K562 (cell line): ENCODE measurements around the gene SLC35E3. TPM values are rescaled to one million over a fixed set of nuclear protein-coding genes. Genes with fewer than 3 reads are reported as not detected.

Source experiments
- ATF1 ChIP-seq, 2 experiments: fragments of 450-650 bp in 1 of 2; IDR thresholded peaks; 2 replicates each; pipeline ENCODE4 v1.6.1; 2016; ENCODE audit warnings: missing compliant biosample characterization in 1 of 2, missing genetic modification characterization in 1 of 2
- BRCA1 ChIP-seq, 2 experiments: fragments of 450-650 bp in 1 of 2; sonication (generic) in 1 of 2; formaldehyde crosslinking in 1 of 2; IDR thresholded peaks; 2 replicates each; pipeline versions ENCODE4 v1.5.0 to v1.6.1; 2017 to 2020; ENCODE audit warnings: mild to moderate bottlenecking in 1 of 2, missing genetic modification reagents in 1 of 2
- DLX4 ChIP-seq: fragments of 250-450 bp; sonication (Bioruptor Pico); IDR thresholded peaks from 2 replicates; pipeline ENCODE4 v1.6.1; 2021; ENCODE audit warnings: mild to moderate bottlenecking
- DNMT1 ChIP-seq: fragments of 450-650 bp; IDR thresholded peaks from 2 replicates; pipeline ENCODE4 v1.6.1; 2016; ENCODE audit warnings: antibody characterized with exemption, mild to moderate bottlenecking
- ESRRB ChIP-seq: fragments of 250-450 bp; sonication (Bioruptor Pico); IDR thresholded peaks from 2 replicates; pipeline ENCODE4 v1.5.0; 2020; ENCODE audit warnings: mild to moderate bottlenecking, moderate library complexity, borderline replicate concordance
- GTF3C2 ChIP-seq: IDR thresholded peaks from 3 replicates; pipeline ENCODE4 v1.6.1; 2011; ENCODE audit warnings: borderline replicate concordance, mild to moderate bottlenecking, moderate library complexity; ENCODE audit not compliant: insufficient read length; ENCODE audit errors: extremely low read depth
- MCM3 ChIP-seq: fragments of 450-650 bp; IDR thresholded peaks from 2 replicates; pipeline ENCODE4 v1.6.1; 2016
- MXI1 ChIP-seq: IDR thresholded peaks from 2 replicates; pipeline ENCODE4 v1.6.1; 2011; ENCODE audit warnings: low read depth, mild to moderate bottlenecking, improper control_type of control experiment, low read length
- PKNOX1 ChIP-seq: fragments of 450-650 bp; IDR thresholded peaks from 2 replicates; pipeline ENCODE4 v1.6.1; 2016
- PRMT5 ChIP-seq: sonication (generic); formaldehyde crosslinking; IDR thresholded peaks from 2 replicates; pipeline ENCODE4 v1.5.0; 2020; ENCODE audit warnings: missing genetic modification reagents
- SLC30A9 ChIP-seq: fragments of 250-450 bp; sonication (Bioruptor Pico); IDR thresholded peaks from 2 replicates; pipeline ENCODE4 v1.8.0; 2022; ENCODE audit warnings: mild to moderate bottlenecking, moderate library complexity
- SNRNP70 ChIP-seq: fragments of 200-400 bp; formaldehyde crosslinking; optimal IDR thresholded peaks from 2 replicates; pipeline ENCODE3; 2017; ENCODE audit warnings: low read depth, low read length
- SP1 ChIP-seq: sonication (generic); formaldehyde crosslinking; IDR thresholded peaks from 2 replicates; pipeline ENCODE4 v1.8.1; 2022; ENCODE audit warnings: mild to moderate bottlenecking, missing genetic modification reagents
- TEAD2 ChIP-seq: fragments of 450-650 bp; IDR thresholded peaks from 2 replicates; pipeline ENCODE4 v1.6.1; 2016; ENCODE audit warnings: missing genetic modification characterization, control low read depth, missing compliant biosample characterization
- ZBTB33 ChIP-seq: sonication (generic); formaldehyde crosslinking; IDR thresholded peaks from 2 replicates; pipeline ENCODE4 v1.8.1; 2023; ENCODE audit warnings: mild to moderate bottlenecking, missing genetic modification reagents
- ZBTB34 ChIP-seq: fragments of 250-450 bp; sonication (Bioruptor Pico); IDR thresholded peaks from 2 replicates; pipeline ENCODE4 v1.8.0; 2021; ENCODE audit warnings: mild to moderate bottlenecking, moderate library complexity
- ZKSCAN1 ChIP-seq: fragments of 150-350 bp; IDR thresholded peaks from 2 replicates; pipeline ENCODE4 v1.6.1; 2016; ENCODE audit warnings: low read depth, low read length
- ZNF23 ChIP-seq: fragments of 250-450 bp; sonication (Bioruptor Pico); IDR thresholded peaks from 2 replicates; pipeline ENCODE4 v1.4.0; 2020; ENCODE audit warnings: mild to moderate bottlenecking
- ZNF274 ChIP-seq: IDR thresholded peaks from 2 replicates; pipeline ENCODE4 v1.6.1; 2011; ENCODE audit warnings: low read depth, mild to moderate bottlenecking, low read length, moderate library complexity, borderline replicate concordance
- ZNF41 ChIP-seq: fragments of 250-450 bp; sonication (Bioruptor Pico); conservative IDR thresholded peaks from 2 replicates; pipeline ENCODE4 v1.4.0; 2020; ENCODE audit warnings: mild to moderate bottlenecking
- ZNF717 ChIP-seq: fragments of 250-450 bp; sonication (Bioruptor Pico); IDR thresholded peaks from 2 replicates; pipeline ENCODE4 v1.5.0; 2021
- polyA plus RNA-seq, 8 experiments: library from polyadenylated mRNA; depleted of rRNA in 4 of 8; stranded (reverse) in 5 of 8; unstranded in 3 of 8; fragments of >200 nt; fragmentation: Nextera tagmentation in 2 of 8; fragmentation: Illumina TruSeq in 1 of 8; extraction: Ambion mirVana in 2 of 8; extraction: Trizol in 1 of 8; gene quantifications; 2 replicates each; pipeline versions ENCODE4 v1.2.1 to v1.2.3, GENCODE V29; 2011 to 2014; ENCODE audit warnings: inconsistent platforms in 1 of 8, missing spikeins in 1 of 8
- total RNA-seq, 7 experiments: library from RNA; depleted of rRNA in 6 of 7; stranded (reverse); fragments of >200 nt in 6 of 7; fragmentation: Illumina TruSeq in 2 of 7; extraction: Trizol in 2 of 7; gene quantifications; 2 replicates each; pipeline versions ENCODE4 v1.2.1 to v1.2.3, GENCODE V29; 2011 to 2021; ENCODE audit warnings: low replicate concordance in 1 of 7

SLC35E3 gene
- total and polyA plus RNA-seq, 9 of the 15 experiments (the other 6 are each of a cell fraction or from before 2014, with no cell fraction given) = 1.2 to 5.9 (median 3.8) TPM

GRCh38 chr12:68807576-68808387 is 61.8 kb downstream of the SLC35E3 start, which contains the start of gene MDM2 (continued):
- peak; percentile 62 for TF ChIP-seq ZBTB33
- TF ChIP-seq ATF1 (CRISPR knock-in tag; IDR thresholded peaks at IDR 0.05) = no peak
- peak; percentile 76 for TF ChIP-seq ATF1 (tag; IDR thresholded peaks at IDR 0.05)
- TF ChIP-seq TEAD2 (tag) = no peak
- no peak for TF ChIP-seq PRMT5 (CRISPR knock-in tag)
- no peak for TF ChIP-seq SLC30A9 (CRISPR knock-in tag)
- TF ChIP-seq SP1 (CRISPR knock-in tag) = peak; percentile 49
- TF ChIP-seq ZKSCAN1 = no peak
- 0 out of 2 replicates have a peak, but pooled peaks have one; percentile 44 for TF ChIP-seq MXI1
- peak; percentile 80 for TF ChIP-seq PKNOX1
- TF ChIP-seq BRCA1 (IDR thresholded peaks at IDR 0.05) = no peak
- TF ChIP-seq BRCA1 (CRISPR knock-in tag; IDR thresholded peaks at IDR 0.05) = no peak
- TF ChIP-seq GTF3C2 = no peak
- no peak for TF ChIP-seq DLX4 (CRISPR knock-in tag)
- TF ChIP-seq SNRNP70 = no peak
- no peak for TF ChIP-seq ZNF717 (CRISPR knock-in tag)
- TF ChIP-seq ESRRB (CRISPR knock-in tag) = no peak
- 0 out of 2 replicates have a peak, but pooled peaks have one; percentile 20 for TF ChIP-seq ZNF41 (CRISPR knock-in tag)
- TF ChIP-seq DNMT1 = no peak
- TF ChIP-seq ZNF23 (CRISPR knock-in tag) = no peak
- TF ChIP-seq ZNF274 = no peak
- TF ChIP-seq ZBTB34 (CRISPR knock-in tag) = no peak
- TF ChIP-seq MCM3 = no peak
